GM18951 (cell line): ENCODE results near the gene VTI1B.

Source experiments
- POLR2A ChIP-seq: IDR thresholded peaks from 4 replicates; pipeline ENCODE4 v1.6.1; 2011; ENCODE audit warnings: mild to moderate bottlenecking; ENCODE audit not compliant: insufficient read length, insufficient read depth; ENCODE audit errors: extremely low read depth
- in situ Hi-C: fragments of 300-500 bp; cut with MboI; formaldehyde crosslinking; loops from one replicate; pipeline ENCODE4 v1.12.0; 2022; ENCODE audit warnings: low sequenced_read_pairs, mixed read lengths, inconsistent platforms; ENCODE audit not compliant: unreplicated experiment

Gene VTI1B

DNA sequence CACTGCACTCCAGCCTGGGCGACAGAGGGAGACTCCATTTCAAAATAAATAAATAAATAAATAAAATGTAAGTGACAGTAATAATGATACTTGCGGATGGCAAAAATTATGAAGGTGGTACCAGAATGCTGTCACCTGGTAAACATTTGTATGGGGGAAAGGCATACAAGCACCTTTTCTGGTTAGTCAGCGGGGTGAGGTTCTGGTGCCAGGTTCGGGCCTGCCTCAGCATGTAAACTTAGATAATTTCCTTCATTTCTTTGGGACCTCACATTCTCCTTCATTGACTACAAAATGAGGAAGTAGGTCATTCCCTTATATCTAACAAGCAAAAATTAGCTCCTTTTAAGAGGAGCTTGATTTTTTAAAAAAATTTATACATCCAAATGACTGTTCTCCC lies 10.8 kb downstream of the VTI1B start:
- in situ Hi-C loops, result loop anchor here (10.0 kb wide), 1 partner anchor 79 kb away; no protein-coding TSS in a partner anchor
- TF ChIP-seq POLR2A, result no peak

- in situ Hi-C loops, result no loop called here
These were observed 20.7 kb downstream of the VTI1B start for GRCh38 chr14:67653651-67654280.

GRCh38 chr14:67652189-67652588 lies 22.2 kb downstream of the VTI1B start:
- in situ Hi-C loops, result no loop called here
- TF ChIP-seq POLR2A, result no peak

More at GRCh38 chr14:67653651-67654280, 20.7 kb downstream of the VTI1B start:
- TF ChIP-seq POLR2A, result no peak

DNA sequence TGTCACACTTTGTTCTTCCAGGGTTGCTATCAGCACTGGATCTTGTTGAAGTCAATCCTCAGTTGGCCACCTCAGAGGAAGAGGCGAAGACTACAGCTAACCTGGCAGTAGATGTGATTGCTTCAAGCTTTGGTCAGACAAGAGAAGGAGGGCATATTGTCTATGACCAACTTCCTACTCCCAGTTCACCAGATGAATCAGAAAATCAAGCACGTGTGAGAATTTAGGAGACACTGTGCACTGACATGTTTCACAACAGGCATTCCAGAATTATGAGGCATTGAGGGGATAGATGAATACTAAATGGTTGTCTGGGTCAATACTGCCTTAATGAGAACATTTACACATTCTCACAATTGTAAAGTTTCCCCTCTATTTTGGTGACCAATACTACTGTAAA lies 23.7 kb downstream of the VTI1B start:
- no peak for TF ChIP-seq POLR2A
- in situ Hi-C loops, result no loop called here

DNA sequence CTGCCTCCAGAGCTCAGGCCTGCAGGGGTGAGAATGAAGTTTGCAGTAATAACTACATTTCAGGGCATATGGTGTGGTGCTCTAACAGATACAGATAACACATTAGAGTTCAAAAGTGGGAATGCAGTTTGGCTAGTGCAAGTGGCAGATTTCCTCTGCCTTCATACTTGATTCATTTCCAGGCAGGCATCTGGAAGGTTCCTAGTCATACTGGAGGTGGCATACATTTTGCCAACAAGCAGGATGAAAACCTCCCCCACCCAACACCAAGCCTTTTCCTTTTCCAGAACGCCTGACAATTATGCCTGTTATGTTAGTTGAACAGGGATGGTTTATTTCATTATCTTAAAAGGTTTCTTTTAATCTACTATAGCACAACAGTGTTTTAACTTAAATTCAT lies 24.3 kb downstream of the VTI1B start:
- in situ Hi-C loops, result no loop called here
- TF ChIP-seq POLR2A, result no peak

DNA sequence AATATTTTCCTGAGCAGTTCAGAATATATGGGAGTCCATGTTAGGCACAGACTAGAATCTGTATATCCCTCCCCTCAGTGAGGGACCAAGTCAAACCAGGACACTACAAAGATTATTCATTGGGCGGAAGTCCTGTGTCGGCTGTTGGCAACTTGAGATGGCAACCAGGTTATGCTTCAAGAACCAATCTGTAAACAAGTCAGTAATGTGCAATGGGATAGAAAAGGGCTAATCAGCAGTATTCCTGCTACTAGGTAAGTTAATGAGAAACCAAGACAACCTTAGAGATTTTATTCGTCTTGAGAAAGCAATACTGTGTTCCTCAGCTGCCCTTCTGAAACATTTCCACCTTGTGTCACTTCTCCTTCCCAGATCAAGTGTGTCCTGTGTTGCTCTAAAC lies 28.3 kb downstream of the VTI1B start:
- in situ Hi-C loops, result no loop called here

GRCh38 chr14:67645414-67645813 lies 29.0 kb downstream of the VTI1B start:
- in situ Hi-C loops, result no loop called here

More for the DNA sequence above, 28.3 kb downstream of the VTI1B start:
- no peak for TF ChIP-seq POLR2A

GRCh38 chr14:67644428-67644827 lies 30.0 kb downstream of the VTI1B start:
- TF ChIP-seq POLR2A, result no peak
- in situ Hi-C loops, result no loop called here

More at GRCh38 chr14:67645414-67645813, 29.0 kb downstream of the VTI1B start:
- TF ChIP-seq POLR2A, result no peak

DNA sequence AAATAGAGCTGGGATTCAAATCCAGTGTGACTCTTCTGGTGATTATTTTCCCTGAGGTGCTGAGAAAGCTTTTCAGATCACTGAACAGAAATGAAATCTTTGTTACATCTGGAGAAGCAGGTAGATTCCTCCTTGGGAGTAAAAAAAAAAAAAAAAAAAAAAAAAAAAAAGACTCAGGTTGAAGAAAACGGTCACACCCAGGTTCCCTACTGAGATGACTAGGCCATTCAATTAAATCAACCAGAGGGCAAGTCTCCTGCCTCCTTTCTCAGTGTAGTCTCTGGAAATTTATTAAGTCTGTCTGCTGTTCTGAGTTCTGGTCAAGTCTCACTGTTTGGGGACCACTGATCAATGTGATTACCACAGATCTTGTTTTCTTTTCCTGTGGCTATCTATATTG lies 30.7 kb downstream of the VTI1B start:
- TF ChIP-seq POLR2A, result no peak
- in situ Hi-C loops, result no loop called here

DNA sequence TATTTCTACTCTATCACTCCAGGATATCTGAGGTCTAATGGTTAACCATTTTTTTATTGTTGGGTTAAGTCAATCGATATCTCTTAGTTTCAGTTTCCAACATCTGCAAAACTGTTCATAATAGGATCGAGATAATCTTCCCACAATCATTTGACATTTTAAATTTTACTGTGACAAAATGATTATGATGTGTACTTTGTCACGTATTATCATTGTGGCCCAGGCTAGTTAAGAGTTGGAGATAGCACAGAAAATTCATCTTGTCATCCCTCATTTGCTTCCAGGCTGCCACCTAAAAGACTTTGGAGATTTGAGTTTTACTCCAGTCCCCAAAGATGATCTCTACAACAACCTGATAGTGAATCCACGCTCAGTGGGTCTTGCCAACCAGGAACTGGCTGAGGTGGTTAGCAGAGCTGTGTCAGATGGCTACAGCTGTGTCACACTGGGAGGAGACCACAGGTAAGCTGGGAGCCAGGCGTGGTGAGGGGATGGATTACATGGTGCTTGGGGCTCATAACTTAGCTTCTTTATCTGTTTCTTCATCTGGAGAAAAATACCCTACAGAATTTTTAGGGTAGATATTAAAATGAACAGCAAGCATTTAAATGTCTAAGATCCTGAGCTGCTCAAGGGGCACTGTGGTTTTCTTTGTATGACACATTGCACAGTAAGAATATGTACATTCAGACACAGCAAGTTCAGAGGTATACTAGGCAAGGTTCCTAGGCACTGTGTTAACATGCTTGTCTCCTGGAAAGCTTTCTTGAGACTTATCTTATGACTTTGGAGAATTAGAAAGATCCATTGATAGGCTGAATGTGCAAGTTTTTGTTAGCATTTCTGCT lies 32.3 kb downstream of the VTI1B start:
- no peak for TF ChIP-seq POLR2A
- in situ Hi-C loops, result no loop called here

GRCh38 chr14:67641480-67641879 lies 33.0 kb downstream of the VTI1B start:
- in situ Hi-C loops, result no loop called here
- no peak for TF ChIP-seq POLR2A

DNA sequence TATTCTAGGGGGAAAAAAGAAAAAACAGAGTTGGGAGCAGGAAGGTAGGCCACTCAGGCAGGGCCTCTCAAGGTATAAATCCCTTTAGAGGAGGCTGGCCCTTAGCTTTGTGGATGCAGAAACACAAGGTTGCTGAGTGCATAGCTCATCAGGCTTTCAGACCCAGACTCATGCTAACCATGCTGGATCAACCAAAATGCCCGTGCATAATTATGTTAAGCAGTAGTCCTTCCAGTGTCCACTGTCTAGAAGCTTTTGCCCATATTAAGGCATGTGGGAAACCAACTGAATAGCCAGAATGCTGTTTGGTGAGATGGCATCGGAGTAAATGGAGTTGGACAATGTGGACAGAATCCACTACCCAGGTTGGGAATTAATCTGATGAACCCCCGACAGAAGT lies 35.8 kb downstream of the VTI1B start:
- no peak for TF ChIP-seq POLR2A
- in situ Hi-C loops, result no loop called here

DNA sequence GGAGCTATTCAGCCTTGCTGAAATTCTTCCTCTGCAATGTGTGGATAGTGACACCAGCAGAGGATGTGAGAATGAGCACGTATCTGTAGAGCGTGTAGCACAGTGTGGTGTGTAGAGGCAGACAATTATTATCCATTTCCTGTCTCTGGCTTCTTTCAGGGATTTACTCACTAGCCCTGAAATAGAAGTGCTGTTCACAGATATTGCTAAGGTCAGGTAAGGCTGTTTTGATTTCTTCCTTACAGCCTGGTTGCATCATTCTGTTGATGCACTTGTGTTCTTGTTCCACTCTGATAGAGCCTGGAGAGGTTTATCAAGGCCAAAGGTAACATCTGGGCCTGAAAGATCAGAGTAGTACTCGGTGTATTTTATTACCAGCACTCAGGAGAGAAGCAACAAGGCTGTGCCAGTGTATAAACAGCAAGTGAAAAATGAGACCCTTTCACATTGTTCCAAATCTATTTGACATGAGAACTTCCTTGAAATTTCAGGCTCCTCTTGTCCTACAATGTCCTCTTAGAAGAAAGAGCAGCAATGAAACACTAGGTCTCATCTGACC lies 38.0 kb downstream of the VTI1B start:
- TF ChIP-seq POLR2A, result no peak
- in situ Hi-C loops, result no loop called here
